IMR-90 (cell line): ENCODE results near the gene CSGALNACT2. TPM values are rescaled to one million over a fixed set of nuclear protein-coding genes. Genes with fewer than 3 reads are reported as not detected.
A peak's percentile ranks its signal among the peaks of the same experiment; 100 is the strongest.

Source experiments
- ATAC-seq: fragments of 200-7000 bp; cut with Tn5 transposase; 2 replicates; pipeline ENCODE4 v1.9.1; 2020; ENCODE audit warnings: low read depth, mild to moderate bottlenecking, moderate library complexity
- BruUV-seq: library from RNA; stranded (reverse); fragments of 400-500 nt; replicated peaks from 2 replicates; lab custom pipeline; 2021; lab: Mats Ljungman, UMichigan
- CTCF ChIA-PET: fragments of 300-600 bp; formaldehyde crosslinking; extraction: SDS; loops from one replicate; lab custom pipeline; 2021; ENCODE audit warnings: antibody characterized with exemption; lab: Yijun Ruan, JAX
- POLR2A ChIA-PET: fragments of 300-600 bp; sonication (Branson Sonifier 250); formaldehyde crosslinking; loops from one replicate; lab custom pipeline; 2022; ENCODE audit warnings: antibody characterized with exemption; ENCODE audit not compliant: unreplicated experiment; lab: Charles Lee
- DNase-seq: peaks from one replicate; pipeline ENCODE4 v3.0.0; 2013
- H2AFZ ChIP-seq: replicated peaks from 2 replicates; pipeline ENCODE3; 2013; ENCODE audit warnings: low read length, mild to moderate bottlenecking; ENCODE audit not compliant: poor library complexity
- H2AK5ac ChIP-seq: 2 replicates; pipeline ENCODE4 v1.6.1; 2013; ENCODE audit warnings: low read depth, low read length, inconsistent platforms
- H2AK9ac ChIP-seq: replicated peaks from 2 replicates; pipeline ENCODE3; 2013; ENCODE audit warnings: mild to moderate bottlenecking, low read depth, low read length, moderate library complexity; ENCODE audit not compliant: poor library complexity
- H2BK120ac ChIP-seq: 2 replicates; pipeline ENCODE4 v1.6.1; 2013; ENCODE audit warnings: low read depth, low read length, inconsistent platforms
- H2BK15ac ChIP-seq: 3 replicates; pipeline ENCODE4 v1.6.1; 2013; ENCODE audit warnings: low read depth, low read length, inconsistent platforms
- H2BK20ac ChIP-seq: 2 replicates; pipeline ENCODE4 v1.6.1; 2013; ENCODE audit warnings: low read depth, mild to moderate bottlenecking, inconsistent platforms, low read length, moderate library complexity
- H2BK5ac ChIP-seq: 2 replicates; pipeline ENCODE4 v1.6.1; 2013; ENCODE audit warnings: mild to moderate bottlenecking, low read depth, low read length, inconsistent platforms; ENCODE audit not compliant: poor library complexity, severe bottlenecking
- H3K14ac ChIP-seq: replicated peaks from 2 replicates; pipeline ENCODE4 v1.6.1; 2013; ENCODE audit warnings: low read depth, low read length, inconsistent platforms
- H3K18ac ChIP-seq: 2 replicates; pipeline ENCODE4 v1.6.1; 2013; ENCODE audit warnings: low read depth, low read length, control low read depth
- H3K23ac ChIP-seq: 2 replicates; pipeline ENCODE4 v1.6.1; 2013; ENCODE audit warnings: low read depth, low read length, inconsistent platforms
- H3K27ac ChIP-seq: 2 replicates; pipeline ENCODE4 v1.5.1; 2013; ENCODE audit warnings: mild to moderate bottlenecking, control low read depth, low read length; ENCODE audit not compliant: insufficient read depth
- H3K27me3 ChIP-seq: 2 replicates; pipeline ENCODE4 v1.6.1; 2013; ENCODE audit warnings: low read length; ENCODE audit not compliant: control insufficient read depth, insufficient read depth
- H3K36me3 ChIP-seq: 2 replicates; pipeline ENCODE4 v1.6.1; 2013; ENCODE audit warnings: low read length, mixed read lengths; ENCODE audit not compliant: control insufficient read depth, insufficient read depth
- H3K4ac ChIP-seq: 2 replicates; pipeline ENCODE4 v1.6.1; 2013; ENCODE audit warnings: low read depth, low read length, inconsistent platforms
- H3K4me1 ChIP-seq: 2 replicates; pipeline ENCODE4 v1.6.1; 2013; ENCODE audit warnings: low read length, mixed read lengths; ENCODE audit not compliant: control insufficient read depth, insufficient read depth
- H3K4me2 ChIP-seq: 2 replicates; pipeline ENCODE4 v1.6.1; 2013; ENCODE audit warnings: low read depth, mild to moderate bottlenecking, control low read depth, low read length, moderate library complexity
- H3K4me3 ChIP-seq: 2 replicates; pipeline ENCODE4 v1.5.1; 2013; ENCODE audit warnings: low read depth, mild to moderate bottlenecking, control low read depth, low read length, moderate library complexity; ENCODE audit not compliant: insufficient read depth
- H3K56ac ChIP-seq: 2 replicates; pipeline ENCODE4 v1.6.1; 2013; ENCODE audit warnings: low read length, inconsistent platforms; ENCODE audit not compliant: insufficient read depth; ENCODE audit errors: extremely low read depth
- H3K79me1 ChIP-seq, 2 experiments: 2 replicates each; pipeline ENCODE4 v1.6.1; 2013; ENCODE audit warnings: low read length in 2 of 2, inconsistent platforms in 1 of 2, low read depth in 1 of 2
- H3K9ac ChIP-seq: 2 replicates; pipeline ENCODE4 v1.6.1; 2013; ENCODE audit warnings: low read depth, low read length, control low read depth
- H3K9me1 ChIP-seq: 2 replicates; pipeline ENCODE4 v1.6.1; 2013; ENCODE audit warnings: low read length, inconsistent platforms; ENCODE audit not compliant: insufficient read depth
- H3K9me3 ChIP-seq: 2 replicates; pipeline ENCODE4 v1.6.1; 2013; ENCODE audit warnings: low read length; ENCODE audit not compliant: control insufficient read depth, insufficient read depth
- H4K20me1 ChIP-seq: 2 replicates; pipeline ENCODE4 v1.6.1; 2013; ENCODE audit warnings: low read length, inconsistent platforms; ENCODE audit not compliant: insufficient read depth
- H4K5ac ChIP-seq: 2 replicates; pipeline ENCODE4 v1.6.1; 2013; ENCODE audit warnings: mild to moderate bottlenecking, low read depth, low read length, control low read depth
- H4K8ac ChIP-seq, 2 experiments: 2 replicates each; pipeline ENCODE4 v1.6.1; 2013; ENCODE audit warnings: low read depth in 2 of 2, low read length in 2 of 2, control low read depth in 1 of 2, inconsistent platforms in 1 of 2
- H4K91ac ChIP-seq: 2 replicates; pipeline ENCODE4 v1.6.1; 2013; ENCODE audit warnings: low read depth, low read length, inconsistent platforms; ENCODE audit not compliant: insufficient read depth
- CHD1 ChIP-seq: IDR thresholded peaks from 2 replicates; pipeline ENCODE4 v1.6.1; 2012; ENCODE audit warnings: low read depth, low read length, improper control_type of control experiment
- NFE2L2 ChIP-seq: fragments of 150-350 bp; IDR thresholded peaks from 2 replicates; pipeline ENCODE4 v1.6.1; 2016; ENCODE audit warnings: low read depth, mild to moderate bottlenecking, low read length
- POLR2A ChIP-seq: IDR thresholded peaks from 2 replicates; pipeline ENCODE4 v1.6.1; 2012; ENCODE audit warnings: mild to moderate bottlenecking, low read depth, low read length
- RAD21 ChIP-seq: IDR thresholded peaks from 2 replicates; pipeline ENCODE4 v1.6.1; 2012; ENCODE audit warnings: low read length, improper control_type of control experiment
- RCOR1 ChIP-seq: IDR thresholded peaks from 2 replicates; pipeline ENCODE4 v1.6.1; 2012; ENCODE audit warnings: mild to moderate bottlenecking, low read length, improper control_type of control experiment; ENCODE audit not compliant: insufficient replicate concordance
- RFX5 ChIP-seq: IDR thresholded peaks from 2 replicates; pipeline ENCODE4 v1.8.0; 2012; ENCODE audit warnings: low read depth, mild to moderate bottlenecking, low read length, moderate library complexity
- WGBS, 2 experiments: methylation state at CpG; one replicate each; pipeline versions ENCODE4 v1.1.5 to v1.1.7; 2013; ENCODE audit warnings: missing lambda C conversion rate in 2 of 2; ENCODE audit not compliant: insufficient read length in 1 of 2; ENCODE audit errors: extremely low coverage in 2 of 2; 5-methylcytosine and 5-hydroxymethylcytosine counted together
- dilution Hi-C: fragments of 300-500 bp; cut with HindIII; formaldehyde crosslinking; loops from one replicate; pipeline ENCODE4 v1.14.3; 2018; ENCODE audit warnings: low sequenced_read_pairs; ENCODE audit not compliant: unreplicated experiment
- in situ Hi-C: fragments of 300-500 bp; cut with MboI; formaldehyde crosslinking; loops from 3 replicates; pipeline ENCODE4 v1.14.3; 2019; ENCODE audit warnings: low sequenced_read_pairs, inconsistent platforms, mixed read lengths
- intact Hi-C: fragments of 100-400 bp; cut with micrococcal nuclease; formaldehyde crosslinking; loops from 2 replicates; pipeline ENCODE4 v1.10.0; 2022
- polyA plus RNA-seq, 3 experiments: library from polyadenylated mRNA; depleted of rRNA; stranded (reverse); fragments of >200 nt; gene quantifications; 2 replicates each; pipeline ENCODE4 v1.2.3, GENCODE V29; 2012; ENCODE audit warnings: low replicate concordance in 1 of 3
- total RNA-seq: library from RNA; depleted of rRNA; stranded (reverse); fragments of >200 nt; gene quantifications from 2 replicates; pipeline ENCODE4 v1.2.3, GENCODE V29; 2012

CSGALNACT2 gene
- total and polyA plus RNA-seq, 2 of the 4 experiments (the other 2 are of a cell fraction), result 6.5 to 13.1 TPM

- Histone ChIP-seq H2BK120ac (no peak overlapping the region), H3K14ac (no peak overlapping the region), H3K36me3 (0 out of 2 replicates have a peak, but pooled peaks cover 2% of the 10 kb centered on the region), H3K27ac (no peak overlapping the region), H3K9me1 (peaks cover 4% of the 10 kb centered on the region; the same call in 1 of the 2 replicates), H3K9me3 (no peaks in the 10 kb centered on the region), H3K4me2 (no peak overlapping the region), H4K91ac (no peak overlapping the region), H2BK20ac (no peak overlapping the region), H3K23ac (no peak overlapping the region), H2AFZ (no peak overlapping the region), H3K4ac (no peak overlapping the region), H3K4me1 (no peaks in the 10 kb centered on the region), H4K20me1 (no peaks in the 10 kb centered on the region), H2BK5ac (no peak overlapping the region), H2BK15ac (no peak overlapping the region), H3K79me1 (no peaks in the 10 kb centered on the region), H2AK5ac (no peak overlapping the region), H3K27me3 (no peaks in the 10 kb centered on the region), H4K8ac (no peak overlapping the region), H3K18ac (no peak overlapping the region), H2AK9ac (no peak overlapping the region), H4K5ac (no peak overlapping the region), H3K9ac (no peak overlapping the region), H3K56ac (no peak overlapping the region), H3K4me3 (no peak overlapping the region)
- BruUV-seq, result no TSS peak
- WGBS, 2 experiments, result 68% methylated on average over 2 of the region's 4 CpGs; no CpG with 5 or more reads in 1 of the 2 experiments
- in situ Hi-C loops (no loop called here), intact Hi-C loops (no loop called here), dilution Hi-C loops (no loop called here)
- ATAC-seq (0 out of 2 replicates have a peak, but pooled peaks have one; percentile 9), DNase-seq (no peak)
- POLR2A ChIA-PET, result no interaction called here
- no peak for TF ChIP-seq RCOR1
- no peak for TF ChIP-seq RFX5
- no peak for TF ChIP-seq POLR2A
- TF ChIP-seq CHD1, result no peak
- no peak for TF ChIP-seq RAD21
- no peak for TF ChIP-seq NFE2L2
- CTCF ChIA-PET, result interaction anchor here (0.7 to 1.7 kb wide), 2 partner anchors 9 to 11 kb away, joined by 3 to 6 read pairs; no protein-coding TSS in a partner anchor
Measured at GRCh38 chr10:43194266-43194665, 56.0 kb downstream of the CSGALNACT2 start.
